ENCODE measurements around the gene GBF1.

The GBF1 gene

GRCh38 chr10:102422545-102423129, 177.3 kb downstream of the GBF1 start:
- DNase-seq (ENCODE audit: low read depth in 2 of 2) = peak in 1 of 2 donors; percentile 44

GRCh38 chr10:102423372-102423968, 178.1 kb downstream of the GBF1 start:
- DNase-seq (ENCODE audit: low read depth in 2 of 2) = no peak

- DNase-seq (ENCODE audit: low read depth in 2 of 2) = no peak
These were observed 178.8 kb downstream of the GBF1 start for GRCh38 chr10:102424145-102424544.

GRCh38 chr10:102424916-102425315, 179.6 kb downstream of the GBF1 start:
- no peak for DNase-seq (ENCODE audit: low read depth in 2 of 2)

DNA sequence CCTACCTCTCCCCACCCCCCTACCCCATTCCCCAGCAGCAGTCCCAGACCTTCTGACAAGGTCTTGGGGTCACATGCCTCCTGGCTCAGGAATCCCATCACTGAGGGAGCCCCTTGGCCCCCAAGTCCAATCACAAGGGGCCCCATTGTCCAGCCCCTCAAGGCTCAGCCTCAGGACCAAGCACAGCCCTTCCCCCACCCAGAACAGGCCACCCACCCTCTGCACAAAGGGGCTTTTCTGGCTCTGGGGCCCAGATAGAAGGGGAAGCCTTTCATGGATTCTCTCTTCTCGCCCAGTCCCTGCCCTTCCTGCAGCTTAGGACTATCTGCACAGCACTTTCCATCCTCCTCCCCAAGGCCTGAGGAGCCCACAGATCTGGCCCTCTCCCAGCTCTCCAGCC, 180.1 kb downstream of the GBF1 start:
- DNase-seq (ENCODE audit: low read depth in 2 of 2) = no peak

DNA sequence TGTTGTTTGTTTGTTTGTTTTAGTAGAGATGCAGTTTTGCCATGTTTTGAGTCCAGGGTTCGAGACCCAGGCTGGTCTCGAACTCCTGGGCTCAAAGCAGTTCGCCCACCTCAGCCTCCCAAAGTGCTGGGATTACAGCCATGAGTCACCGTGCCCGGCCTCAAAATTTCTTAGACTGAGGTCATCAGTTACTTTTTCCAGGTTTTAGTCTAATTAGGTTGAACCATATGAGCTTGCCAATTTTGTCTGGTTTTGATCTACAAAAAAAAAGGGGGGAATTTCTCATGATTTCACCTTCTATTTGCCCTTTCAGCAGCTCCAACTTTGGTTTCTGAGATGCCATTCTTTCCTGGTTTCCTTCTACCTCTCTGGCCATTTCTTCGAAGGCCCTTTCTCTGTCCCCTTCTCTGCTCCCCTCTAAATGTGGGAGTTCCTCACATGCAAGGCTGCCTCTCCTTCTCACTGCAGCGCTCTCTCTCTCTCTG, 181.5 kb downstream of the GBF1 start:
- no peak for DNase-seq (ENCODE audit: low read depth in 2 of 2)

GRCh38 chr10:102429468-102429867, 184.1 kb downstream of the GBF1 start:
- DNase-seq (ENCODE audit: low read depth in 2 of 2) = no peak

GRCh38 chr10:102431452-102432124, 186.3 kb downstream of the GBF1 start:
- no peak for DNase-seq (ENCODE audit: low read depth in 2 of 2)
